Caco-2 (cell line): ENCODE measurements around the gene TTC4. TPM values are rescaled to one million over a fixed set of nuclear protein-coding genes. Genes with fewer than 3 reads are reported as not detected.

Source experiments
- BruUV-seq: library from RNA; stranded (reverse); fragments of 400-500 nt; replicated peaks from 2 replicates; lab custom pipeline; 2021; lab: Mats Ljungman, UMichigan
- CTCF ChIA-PET: fragments of 300-600 bp; sonication (Branson Sonifier 250); formaldehyde crosslinking; loops from one replicate; lab custom pipeline; 2022; ENCODE audit warnings: antibody characterized with exemption; lab: Charles Lee
- POLR2A ChIA-PET: fragments of 300-600 bp; sonication (Branson Sonifier 250); formaldehyde crosslinking; loops from one replicate; lab custom pipeline; 2022; ENCODE audit warnings: antibody characterized with exemption; lab: Charles Lee
- DNase-seq, 2 experiments: peaks; one replicate each; pipeline versions ENCODE4 v3.0.0 to v3.0.0-alpha.2; 2020 to 2022
- H3K27me3 ChIP-seq: replicated peaks from 2 replicates; pipeline ENCODE4 v1.6.0; 2011; ENCODE audit warnings: low read length; ENCODE audit not compliant: control insufficient read depth, insufficient read depth
- H3K36me3 ChIP-seq: 2 replicates; pipeline ENCODE4 v1.5.1; 2011; ENCODE audit warnings: low read length; ENCODE audit not compliant: control insufficient read depth, insufficient read depth
- H3K4me1 ChIP-seq: fragments of 250-450 bp; sonication (Bioruptor Pico); 2 replicates; pipeline ENCODE4 v1.5.1; 2020; ENCODE audit warnings: mild to moderate bottlenecking
- H3K4me3 ChIP-seq: 2 replicates; pipeline ENCODE4 v1.5.1; 2011; ENCODE audit warnings: low read depth, mild to moderate bottlenecking, control low read depth, low read length
- H3K9me3 ChIP-seq: fragments of 250-450 bp; sonication (Bioruptor Pico); 2 replicates; pipeline ENCODE4 v1.5.1; 2020; ENCODE audit warnings: mild to moderate bottlenecking, moderate library complexity
- H3K27ac Mint-ChIP-seq: one replicate; pipeline ENCODE4 v1.8.0; 2022; ENCODE audit warnings: mixed read lengths; ENCODE audit not compliant: unreplicated experiment
- H3K27me3 Mint-ChIP-seq: one replicate; pipeline ENCODE4 v1.8.0; 2022; ENCODE audit warnings: mixed read lengths; ENCODE audit not compliant: insufficient read depth, unreplicated experiment
- H3K36me3 Mint-ChIP-seq: one replicate; pipeline ENCODE4 v1.8.0; 2022; ENCODE audit warnings: mild to moderate bottlenecking, mixed read lengths; ENCODE audit not compliant: insufficient read depth, unreplicated experiment
- H3K4me1 Mint-ChIP-seq: one replicate; pipeline ENCODE4 v1.8.0; 2022; ENCODE audit warnings: low read depth, mixed read lengths; ENCODE audit not compliant: unreplicated experiment
- H3K4me3 Mint-ChIP-seq: one replicate; pipeline ENCODE4 v1.8.0; 2022; ENCODE audit warnings: mild to moderate bottlenecking, moderate library complexity, mixed read lengths; ENCODE audit not compliant: unreplicated experiment
- H3K9me3 Mint-ChIP-seq: one replicate; pipeline ENCODE4 v1.8.0; 2022; ENCODE audit warnings: mixed read lengths; ENCODE audit not compliant: unreplicated experiment
- CTCF ChIP-seq, 2 experiments: fragments of 200-600 bp in 1 of 2; IDR thresholded peaks; 1 replicate in 1 of 2; 2 replicates in 1 of 2; pipeline versions ENCODE4 v1.5.1 to v1.8.0; 2011 to 2022; ENCODE audit warnings: antibody characterized with exemption in 1 of 2, control low read depth in 1 of 2, inconsistent platforms in 1 of 2, low read depth in 1 of 2, low read length in 1 of 2, mild to moderate bottlenecking in 1 of 2, moderate library complexity in 1 of 2; ENCODE audit not compliant: insufficient read depth in 1 of 2, severe bottlenecking in 1 of 2, unreplicated experiment in 1 of 2
- intact Hi-C: fragments of 100-400 bp; cut with micrococcal nuclease; formaldehyde crosslinking; loops from one replicate; pipeline ENCODE4 v1.10.0; 2022; ENCODE audit not compliant: unreplicated experiment
- total RNA-seq: library from RNA; stranded (reverse); gene quantifications from 2 replicates; pipeline ENCODE4 v1.2.3, GENCODE V29; 2022

Gene TTC4
- total RNA-seq, 1 experiment from 2014 or later, result 14.0 TPM

DNA sequence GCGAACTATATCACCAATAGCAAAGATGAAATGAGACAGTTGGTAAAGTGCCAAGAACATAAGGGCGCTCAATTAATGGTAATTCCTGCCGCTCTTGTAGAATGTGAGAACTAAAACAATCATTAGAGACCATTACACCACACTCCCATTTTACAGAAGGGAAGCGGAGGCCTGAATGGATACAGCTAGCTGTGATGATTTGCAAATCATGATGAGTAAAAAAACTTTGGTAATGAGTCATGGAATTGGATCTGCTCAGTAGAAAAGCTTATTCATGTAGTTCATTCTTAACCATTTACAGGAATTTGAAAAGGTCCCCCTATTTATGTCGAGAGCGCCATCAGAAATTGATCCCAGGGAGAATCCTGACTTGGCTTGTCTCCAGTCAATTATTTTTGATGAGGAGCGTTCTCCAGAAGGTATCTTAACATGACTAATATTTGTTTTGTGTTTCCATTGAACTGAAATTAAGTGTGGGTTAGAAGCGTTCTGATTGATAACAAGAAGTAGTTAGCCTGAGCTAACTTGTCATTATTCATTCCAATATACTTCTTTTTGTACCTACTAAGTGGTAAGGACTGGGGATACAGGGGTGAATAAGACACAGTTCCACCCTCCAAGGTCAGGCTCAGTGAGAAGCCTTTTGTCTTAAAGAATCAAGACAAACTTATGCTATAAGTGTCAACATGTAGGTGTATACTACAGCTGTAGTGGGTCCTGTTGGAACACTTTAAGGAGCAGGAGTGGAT, 812 bp downstream of the TTC4 start:
- Mint-ChIP-seq H3K27ac (peak overlapping the region; percentile 54), H3K36me3 (peaks cover 15% of the 10 kb centered on the region), H3K9me3 (no peaks in the 10 kb centered on the region), H3K4me1 (peaks cover 8% of the 10 kb centered on the region), H3K27me3 (no peaks in the 10 kb centered on the region), H3K4me3 (peak overlapping the region; percentile 74)
- H3K36me3 ChIP-seq, result no peaks in the 10 kb centered on the region
- POLR2A ChIA-PET, result no interaction called here
- no peaks in the 10 kb centered on the region for H3K9me3 ChIP-seq
- H3K4me1 ChIP-seq, result no peaks in the 10 kb centered on the region
- peak overlapping the region; percentile 75 for H3K4me3 ChIP-seq
- H3K27me3 ChIP-seq, result no peaks in the 10 kb centered on the region
- CTCF ChIA-PET, result interaction anchor here (0.6 kb wide), 1 partner anchor 133 kb away, joined by 4 read pairs; no protein-coding TSS in a partner anchor
- BruUV-seq, result no TSS peak
- no peak for DNase-seq
- intact Hi-C loops, result loop anchor here (5.0 kb wide), 1 partner anchor 46 kb away; the partner anchor contains the start of gene PARS2
- TF ChIP-seq CTCF (IDR thresholded peaks at IDR 0.05; ENCODE audit: insufficient read depth in 1 of 2, low read depth in 1 of 2, low read length in 1 of 2, severe bottlenecking in 1 of 2, unreplicated experiment in 1 of 2), result no peak

DNA sequence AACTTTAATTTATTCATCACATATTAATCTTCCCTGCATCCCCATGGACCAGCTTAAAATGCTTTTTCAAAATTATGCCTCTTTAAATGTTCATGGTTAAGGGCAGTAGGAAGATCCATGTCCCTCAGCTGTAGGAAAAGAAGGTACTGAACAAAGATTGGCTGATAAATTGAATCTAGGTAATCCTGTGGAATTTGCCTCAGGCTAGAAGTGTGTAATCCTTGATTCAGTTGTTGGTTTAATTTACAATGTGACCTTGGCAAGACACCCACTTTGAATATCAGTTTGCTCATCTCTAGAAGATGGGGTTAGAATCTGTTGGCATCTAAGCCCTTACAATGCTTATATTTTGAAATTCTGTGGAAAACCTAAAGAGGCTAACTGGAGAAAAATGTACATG, 6.1 kb downstream of the TTC4 start:
- H3K27me3 Mint-ChIP-seq, result no peaks in the 10 kb centered on the region
- no peak for DNase-seq
- no peaks in the 10 kb centered on the region for H3K36me3 ChIP-seq
- no peaks in the 10 kb centered on the region for H3K9me3 Mint-ChIP-seq
- H3K4me3 Mint-ChIP-seq, result no peak overlapping the region
- H3K4me1 ChIP-seq, result no peaks in the 10 kb centered on the region
- H3K27ac Mint-ChIP-seq, result no peak overlapping the region
- intact Hi-C loops, result no loop called here
- ChIA-PET POLR2A (interaction anchor here (0.6 kb wide), 1 partner anchor 607 kb away, joined by 3 read pairs; no protein-coding TSS in a partner anchor), CTCF (no interaction called here)
- no peak for TF ChIP-seq CTCF (IDR thresholded peaks at IDR 0.05; ENCODE audit: insufficient read depth in 1 of 2, low read depth in 1 of 2, low read length in 1 of 2, severe bottlenecking in 1 of 2, unreplicated experiment in 1 of 2)
- H3K9me3 ChIP-seq, result no peaks in the 10 kb centered on the region
- no peak overlapping the region for H3K4me3 ChIP-seq
- BruUV-seq, result no TSS peak
- H3K36me3 Mint-ChIP-seq, result peaks cover 22% of the 10 kb centered on the region
- no peaks in the 10 kb centered on the region for H3K27me3 ChIP-seq
- no peaks in the 10 kb centered on the region for H3K4me1 Mint-ChIP-seq

- no peaks in the 10 kb centered on the region for H3K4me1 ChIP-seq
- H3K27me3 Mint-ChIP-seq, result no peaks in the 10 kb centered on the region
- POLR2A ChIA-PET, result no interaction called here
- H3K27me3 ChIP-seq, result no peaks in the 10 kb centered on the region
- BruUV-seq, result no TSS peak
- H3K9me3 Mint-ChIP-seq, result no peaks in the 10 kb centered on the region
- intact Hi-C loops, result no loop called here
- CTCF ChIA-PET, result no interaction called here
- H3K4me3 ChIP-seq, result no peak overlapping the region
- no peaks in the 10 kb centered on the region for H3K4me1 Mint-ChIP-seq
- DNase-seq, result no peak
- H3K9me3 ChIP-seq, result no peaks in the 10 kb centered on the region
- no peak overlapping the region for H3K27ac Mint-ChIP-seq
- TF ChIP-seq CTCF (IDR thresholded peaks at IDR 0.05; ENCODE audit: insufficient read depth in 1 of 2, low read depth in 1 of 2, low read length in 1 of 2, severe bottlenecking in 1 of 2, unreplicated experiment in 1 of 2), result no peak
- no peak overlapping the region for H3K4me3 Mint-ChIP-seq
- no peaks in the 10 kb centered on the region for H3K36me3 ChIP-seq
- peaks cover 30% of the 10 kb centered on the region for H3K36me3 Mint-ChIP-seq
These were observed 8.3 kb downstream of the TTC4 start for GRCh38 chr1:54723985-54724384.
